Bronchial epithelial cell (primary cell): Measurements from ENCODE around the gene KLHL21. TPM values are rescaled to one million over a fixed set of nuclear protein-coding genes. Genes with fewer than 3 reads are reported as not detected.

Source experiments
- DNase-seq: peaks from one replicate; pipeline ENCODE4 v3.0.0-alpha.2; 2010; ENCODE audit warnings: low read depth
- FAIRE-seq: peaks from 2 replicates; lab custom pipeline; 2011; peaks lifted over from hg19 to GRCh38; lab: Jason Lieb, UNC
- H3K27me3 ChIP-seq: 2 replicates; pipeline ENCODE4 v1.5.1; 2011; ENCODE audit warnings: low read length; ENCODE audit not compliant: control insufficient read depth, insufficient read depth
- H3K36me3 ChIP-seq: 2 replicates; pipeline ENCODE4 v1.5.1; 2011; ENCODE audit warnings: low read length; ENCODE audit not compliant: control insufficient read depth, insufficient read depth
- H3K4me3 ChIP-seq: 2 replicates; pipeline ENCODE4 v1.5.1; 2011; ENCODE audit warnings: mild to moderate bottlenecking, low read depth, low read length, control low read depth
- CTCF ChIP-seq: IDR thresholded peaks from 2 replicates; pipeline ENCODE4 v1.5.1; 2011; ENCODE audit warnings: mild to moderate bottlenecking, moderate library complexity, low read length, control low read depth, inconsistent platforms; ENCODE audit not compliant: insufficient read depth, severe bottlenecking
- total RNA-seq: library from RNA; depleted of rRNA; stranded (reverse); fragments of >200 nt; gene quantifications from 2 replicates; pipeline ENCODE4 v1.2.1, GENCODE V29; 2014

The KLHL21 gene
- total RNA-seq, 1 donor from 2014 or later, result 38.7 TPM

GRCh38 chr1:6594977-6595740 lies 7.5 kb downstream of the KLHL21 start:
- Histone ChIP-seq H3K4me3 (no peak overlapping the region), H3K27me3 (no peaks in the 10 kb centered on the region), H3K36me3 (peaks cover 57% of the 10 kb centered on the region)
- FAIRE-seq (peak; percentile 28), DNase-seq (no peak)
- TF ChIP-seq CTCF, result no peak

GRCh38 chr1:6593810-6594209 lies 8.9 kb downstream of the KLHL21 start:
- Histone ChIP-seq H3K4me3 (no peak overlapping the region), H3K27me3 (no peaks in the 10 kb centered on the region), H3K36me3 (peaks cover 57% of the 10 kb centered on the region)
- DNase-seq (no peak), FAIRE-seq (no peak)
- TF ChIP-seq CTCF, result no peak

- DNase-seq (no peak), FAIRE-seq (no peak)
- H3K4me3 ChIP-seq, result no peak overlapping the region
- peaks cover 57% of the 10 kb centered on the region for H3K36me3 ChIP-seq
- TF ChIP-seq CTCF, result no peak
- H3K27me3 ChIP-seq, result no peaks in the 10 kb centered on the region
These were observed 9.6 kb downstream of the KLHL21 start for GRCh38 chr1:6592865-6593593.

- FAIRE-seq, result no peak
- peaks cover 51% of the 10 kb centered on the region for H3K36me3 ChIP-seq
- no peak for TF ChIP-seq CTCF
These were observed 10.2 kb downstream of the KLHL21 start for GRCh38 chr1:6592441-6592840.

GRCh38 chr1:6591644-6592043 lies 11.0 kb downstream of the KLHL21 start:
- no peak for DNase-seq

More at GRCh38 chr1:6592441-6592840, 10.2 kb downstream of the KLHL21 start:
- DNase-seq, result no peak
- H3K4me3 ChIP-seq, result no peak overlapping the region
- no peaks in the 10 kb centered on the region for H3K27me3 ChIP-seq

More at GRCh38 chr1:6591644-6592043, 11.0 kb downstream of the KLHL21 start:
- peaks cover 47% of the 10 kb centered on the region for H3K36me3 ChIP-seq
- no peak for FAIRE-seq
- TF ChIP-seq CTCF, result no peak
- H3K4me3 ChIP-seq, result no peak overlapping the region
- H3K27me3 ChIP-seq, result no peaks in the 10 kb centered on the region
